Suppressor macrophage treated with lipopolysaccharide for 1 hour (primary cell): Measurements from ENCODE around the gene ZMYND8.
"Not testable (repeated sequence)": the region's sequence is repeated elsewhere in the genome, so short reads cannot be mapped to it uniquely, and the experiment has no call there.

ENCODE experiments used
- DNase-seq, 3 donors: peaks; one replicate each; pipeline ENCODE4 v3.0.0-alpha.2; 2020 to 2022

Gene ZMYND8

DNA sequence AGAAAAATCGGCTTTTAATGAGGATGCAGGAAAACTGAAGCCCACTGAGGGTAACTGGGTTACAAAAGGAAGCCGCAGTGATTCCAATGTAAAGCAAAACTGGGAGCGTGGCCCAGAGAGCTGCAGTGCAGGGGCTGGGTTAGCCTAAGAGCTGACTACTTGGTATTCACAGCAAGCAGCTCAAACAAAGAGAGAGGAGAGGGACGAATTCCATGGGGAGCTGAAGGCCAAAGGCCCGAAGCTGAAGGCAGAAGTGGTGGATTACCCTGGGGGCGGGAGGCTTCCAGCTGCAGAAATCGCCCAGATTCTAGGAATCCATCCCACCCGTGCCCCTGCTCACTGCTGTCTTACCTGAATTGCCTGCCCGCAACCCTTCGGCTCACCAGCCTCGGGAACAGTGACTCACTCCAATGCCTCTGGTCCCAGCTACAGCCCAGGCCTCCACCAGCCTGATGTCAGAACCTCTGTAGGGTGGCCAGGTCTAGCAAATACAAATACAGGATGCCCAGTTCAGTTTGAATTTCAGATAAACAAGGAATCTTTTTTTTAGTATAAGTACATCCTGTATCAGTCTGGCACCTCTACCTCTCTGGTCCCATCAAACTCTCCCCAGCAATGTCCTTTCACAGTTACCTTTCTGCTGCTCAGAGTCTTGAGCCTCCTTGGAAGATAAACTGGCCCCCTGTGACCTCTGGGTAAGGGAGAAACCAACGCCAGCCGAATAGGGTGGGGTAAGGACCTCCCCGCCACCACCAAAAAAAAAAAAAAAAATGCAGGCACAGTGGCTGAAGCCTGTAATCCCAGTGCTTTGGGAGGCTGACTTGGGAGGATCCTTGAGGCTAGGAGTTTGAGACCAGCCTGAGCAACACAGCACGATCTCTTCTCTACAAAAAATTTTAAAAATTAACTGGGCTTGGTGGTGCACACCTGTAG, 14.6 kb upstream of the ZMYND8 start:
- no peak for DNase-seq

DNA sequence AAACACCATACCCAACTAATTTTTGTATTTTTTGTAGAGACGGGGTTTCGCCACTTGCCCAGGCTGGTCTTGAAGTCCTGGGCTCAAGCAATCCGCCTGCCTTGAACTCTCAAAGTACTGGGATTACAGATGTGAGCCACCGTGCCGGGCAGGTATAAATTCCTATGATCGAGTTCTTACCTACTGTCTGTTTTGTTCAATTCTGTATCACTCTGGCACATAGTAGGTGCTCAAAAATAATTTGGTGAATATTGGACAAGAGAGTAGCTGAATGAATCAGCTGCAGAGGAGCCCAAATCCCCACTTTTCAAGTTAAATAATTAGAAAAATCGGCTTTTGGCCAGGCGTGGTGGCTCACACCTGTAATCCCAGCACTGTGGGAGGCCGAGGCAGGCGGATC, 13.7 kb upstream of the ZMYND8 start:
- DNase-seq, result no peak

DNA sequence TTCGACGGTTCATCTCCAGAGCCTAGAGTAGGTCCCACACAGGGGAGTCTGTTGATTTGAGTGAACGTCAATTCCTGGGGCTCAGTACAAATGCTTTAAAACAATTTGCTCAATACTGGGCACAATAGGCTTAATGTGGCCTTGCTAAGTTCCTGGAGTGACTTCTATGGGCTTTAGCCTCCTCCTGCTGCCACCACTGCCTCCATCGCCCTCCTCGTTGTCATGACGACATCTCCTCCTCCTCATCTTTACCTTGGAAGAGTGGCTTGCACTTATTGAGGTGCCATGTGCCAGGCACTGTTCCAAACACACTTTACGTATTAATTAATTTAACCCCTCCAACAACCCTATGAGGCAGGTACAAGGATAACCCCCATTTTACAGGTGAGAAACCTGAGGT, 11.8 kb upstream of the ZMYND8 start:
- DNase-seq, result no peak

- not testable (repeated sequence) for DNase-seq
These were observed 9.8 kb upstream of the ZMYND8 start for GRCh38 chr20:47366301-47366700.

DNA sequence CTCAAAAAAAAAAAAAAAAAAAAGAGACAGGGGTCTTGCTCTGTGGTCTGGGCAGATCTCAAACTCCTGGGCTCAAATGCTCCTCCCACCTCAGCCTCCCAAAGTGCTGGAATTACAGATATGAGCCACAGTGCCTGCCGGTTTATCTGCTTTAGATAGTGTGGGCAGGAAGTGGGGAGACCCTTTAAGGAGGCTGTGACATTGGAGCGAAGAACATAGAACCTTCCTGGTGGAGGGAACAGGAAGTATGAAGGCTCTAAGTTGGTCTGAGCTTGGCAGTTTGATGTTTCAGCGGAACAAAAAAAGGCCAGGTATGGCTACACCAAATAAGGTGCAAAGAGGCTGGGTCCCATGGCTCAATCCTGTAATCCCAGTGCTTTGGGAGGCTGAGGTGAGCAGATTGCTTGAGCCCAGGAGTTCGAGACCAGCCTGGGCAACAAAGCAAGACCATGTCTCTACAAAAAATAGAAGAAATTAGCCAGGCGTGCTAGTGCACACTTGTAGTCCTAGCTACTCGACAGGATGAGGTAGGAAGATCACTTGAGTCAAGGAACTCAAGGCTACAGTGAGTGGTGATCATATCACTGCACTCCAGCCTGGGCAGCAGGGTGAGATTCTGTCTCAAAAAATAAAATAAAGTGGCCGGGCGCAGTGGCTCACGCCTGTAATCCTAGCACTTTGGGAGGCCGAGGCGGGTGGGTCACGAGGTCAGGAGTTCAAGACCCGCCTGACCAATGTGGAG, 8.7 kb upstream of the ZMYND8 start:
- no peak for DNase-seq

DNA sequence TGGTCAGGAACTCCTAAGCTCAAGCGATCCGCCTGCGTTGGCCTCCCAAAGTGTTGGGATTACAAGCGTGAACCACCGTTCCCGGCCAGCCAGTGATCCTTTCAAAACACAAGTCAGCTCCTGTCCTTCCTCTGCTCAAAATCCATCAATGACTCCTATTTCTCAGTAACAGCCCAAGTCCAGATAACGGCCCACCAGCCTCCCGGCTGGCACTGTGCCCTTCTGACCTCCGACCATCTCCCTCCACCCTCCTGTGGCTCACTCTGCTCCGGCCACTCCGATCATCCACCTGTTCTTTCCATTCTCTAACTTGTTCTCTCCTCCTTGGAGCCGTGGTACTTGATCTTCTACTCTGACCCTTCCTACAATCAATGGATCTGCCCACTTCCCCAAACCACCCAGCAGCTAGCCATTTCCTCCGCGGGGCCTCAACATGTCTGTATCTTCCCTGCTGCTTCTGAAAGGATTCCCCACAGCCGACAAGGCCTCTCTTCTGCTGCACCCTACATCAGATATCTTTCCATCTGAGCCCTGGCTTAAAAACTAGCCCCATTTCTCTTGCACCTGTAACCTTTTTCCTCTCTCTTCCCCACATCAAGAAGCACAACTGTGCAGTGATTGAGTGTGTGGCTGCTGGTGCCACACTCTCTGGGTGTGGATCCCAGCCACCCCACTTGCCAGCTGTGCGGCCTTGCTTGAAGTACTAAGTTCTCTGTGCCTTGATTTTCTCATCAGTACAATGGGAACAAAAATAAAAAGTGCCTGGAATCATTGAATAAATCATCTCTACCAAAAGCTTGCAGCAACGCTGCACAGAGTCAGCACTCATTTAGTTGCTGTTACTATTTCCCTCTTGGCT, 6.1 kb upstream of the ZMYND8 start:
- DNase-seq, result peak in 1 of 3 donors; percentile 45

DNA sequence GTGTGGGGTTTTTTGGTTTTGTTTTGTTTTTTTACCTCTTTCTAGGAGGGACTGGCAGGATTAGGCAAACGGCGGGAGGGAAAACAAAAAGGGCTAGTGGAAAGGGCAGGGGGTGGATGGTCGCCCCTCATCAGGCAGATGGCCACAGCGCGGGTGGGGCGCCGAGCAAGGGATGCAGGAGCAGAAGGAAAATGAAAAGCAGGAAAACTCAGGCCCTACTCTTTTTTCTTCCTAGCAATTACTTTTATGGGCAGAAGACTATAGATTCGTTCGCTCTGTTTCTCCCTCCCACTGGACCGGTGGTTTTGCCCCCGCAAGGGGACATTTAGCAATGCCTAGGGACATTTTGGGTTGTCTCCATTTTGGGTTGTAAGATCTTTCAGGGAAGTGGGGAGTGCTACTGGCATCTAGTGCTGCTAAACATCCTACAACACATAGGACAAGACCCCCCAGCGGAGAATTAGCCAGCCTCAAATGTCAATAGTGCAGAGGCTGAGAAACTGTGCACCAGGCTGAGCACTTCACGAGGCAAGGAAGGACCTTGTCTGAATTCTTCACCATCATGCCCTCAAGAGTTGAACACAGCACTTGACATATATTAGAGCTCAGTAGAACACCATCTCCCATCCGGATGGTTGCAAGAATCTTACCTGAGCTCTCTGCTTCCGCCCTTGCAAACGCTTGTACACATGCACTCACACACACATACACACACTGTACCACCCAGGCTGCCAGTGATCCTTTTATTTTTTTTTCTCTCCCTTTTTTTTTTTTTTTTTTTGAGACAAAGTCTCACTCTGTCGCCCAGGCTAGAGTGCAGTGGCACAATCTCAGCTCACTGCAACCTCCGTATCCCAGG, 4.8 kb upstream of the ZMYND8 start:
- peak; percentile 36 to 46 (median 41) for DNase-seq

GRCh38 chr20:47360297-47361056, 4.0 kb upstream of the ZMYND8 start:
- DNase-seq, result peak; percentile 91 to 97 (median 96)

GRCh38 chr20:47359530-47360296, 3.2 kb upstream of the ZMYND8 start:
- DNase-seq, result no peak

GRCh38 chr20:47358672-47359529, 2.4 kb upstream of the ZMYND8 start:
- DNase-seq, result peak; percentile 35 to 63 (median 41)

GRCh38 chr20:47358039-47358671, 1.7 kb upstream of the ZMYND8 start:
- DNase-seq, result no peak

DNA sequence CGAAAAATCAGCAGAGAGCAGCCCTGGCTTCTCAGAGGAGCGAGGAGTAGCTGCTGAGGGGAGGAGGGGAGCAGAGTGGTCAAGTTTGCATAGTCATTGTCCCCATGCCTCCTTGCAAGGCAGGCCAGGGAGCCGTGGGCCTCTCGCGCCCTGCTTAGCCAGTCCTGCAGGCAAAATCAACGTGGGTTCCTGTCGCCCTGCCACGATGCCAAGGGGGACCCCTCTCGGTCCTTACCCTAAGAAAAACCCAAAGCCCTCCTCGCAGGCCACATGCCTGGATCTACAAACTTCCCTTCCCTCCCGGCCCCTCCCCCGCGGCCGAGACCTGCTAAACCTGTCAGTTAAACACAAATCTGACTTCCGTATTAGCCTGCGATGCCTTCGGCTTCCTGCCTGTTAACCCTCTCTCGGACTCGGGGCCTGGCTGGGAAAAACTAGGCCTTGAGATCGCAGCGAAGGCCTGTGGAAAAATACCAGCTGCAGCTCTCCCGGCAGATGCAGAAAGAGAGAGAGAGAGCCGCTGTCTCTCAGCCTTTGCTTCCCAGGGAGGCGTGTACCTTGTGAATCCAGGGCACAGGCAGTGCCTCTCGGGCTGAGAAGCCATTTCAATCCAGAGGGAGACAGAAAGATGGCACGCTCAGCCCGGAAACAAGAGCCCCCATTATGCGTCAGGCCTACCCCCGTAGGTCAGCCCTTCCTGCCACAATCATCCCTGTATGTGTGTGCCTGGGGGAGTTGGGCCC, 968 bp upstream of the ZMYND8 start:
- DNase-seq, result peak; percentile 57 to 81 (median 71)

DNA sequence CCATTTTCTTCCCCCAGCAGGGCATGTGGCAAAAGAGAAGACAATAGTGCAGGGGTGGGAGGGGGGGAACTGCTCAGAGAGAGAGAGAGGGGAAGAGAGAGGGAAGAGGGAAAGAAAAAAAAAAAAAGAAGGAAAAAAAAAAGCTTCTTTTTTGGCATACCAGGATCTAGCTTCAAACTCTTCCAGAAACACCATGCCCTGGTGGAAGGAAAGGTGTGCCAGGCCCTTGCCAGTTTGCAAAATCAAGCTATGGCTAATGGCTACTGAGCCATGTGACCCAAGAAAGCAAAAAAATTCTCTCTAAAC, 326 bp downstream of the ZMYND8 start:
- no peak for DNase-seq

DNA sequence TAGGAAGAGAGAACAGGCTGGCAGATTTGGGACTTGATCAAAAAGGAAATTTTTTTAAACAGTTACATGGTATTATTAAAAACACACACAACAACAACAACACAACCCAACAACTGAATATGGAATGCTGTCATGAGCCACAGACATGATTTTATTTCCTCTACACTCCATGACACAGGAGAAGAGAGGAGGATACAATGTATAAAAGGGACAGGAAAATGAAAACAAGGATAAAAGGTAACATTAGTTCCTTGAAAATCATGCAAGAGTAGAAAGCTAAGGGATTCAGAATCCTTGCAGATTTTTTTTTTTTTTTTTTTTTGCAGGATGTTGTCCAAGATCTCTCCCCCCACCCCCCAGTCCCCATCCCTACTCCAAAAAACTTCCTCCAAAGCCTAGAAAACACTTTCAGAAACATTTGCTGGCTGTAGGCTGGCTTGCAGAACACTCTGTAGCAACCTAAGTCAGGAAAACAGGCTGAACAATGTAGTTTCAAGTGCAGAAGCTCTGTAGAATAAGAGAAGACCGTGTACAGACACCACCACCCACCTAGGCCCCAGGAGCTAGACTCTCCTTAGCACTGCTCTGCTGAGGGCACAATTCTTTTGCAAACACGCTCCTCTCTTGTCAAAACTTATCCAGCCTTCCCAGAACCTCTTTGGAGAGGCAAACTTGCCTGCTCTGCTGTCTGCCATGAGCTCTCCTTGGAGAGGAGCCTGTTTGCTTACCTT, 845 bp downstream of the ZMYND8 start:
- DNase-seq, result no peak

GRCh38 chr20:47354714-47355488, 1.6 kb downstream of the ZMYND8 start:
- no peak for DNase-seq

GRCh38 chr20:47354464-47354713, 2.1 kb downstream of the ZMYND8 start:
- no peak for DNase-seq
